HG03039 (cell line): Measurements from ENCODE around the gene GREB1.

Experiments used
- ATAC-seq: cut with Tn5 transposase; IDR thresholded peaks from one replicate; pipeline ENCODE4 v1.9.1; 2021; ENCODE audit warnings: mild to moderate bottlenecking, moderate library complexity; ENCODE audit not compliant: unreplicated experiment

Gene GREB1

DNA sequence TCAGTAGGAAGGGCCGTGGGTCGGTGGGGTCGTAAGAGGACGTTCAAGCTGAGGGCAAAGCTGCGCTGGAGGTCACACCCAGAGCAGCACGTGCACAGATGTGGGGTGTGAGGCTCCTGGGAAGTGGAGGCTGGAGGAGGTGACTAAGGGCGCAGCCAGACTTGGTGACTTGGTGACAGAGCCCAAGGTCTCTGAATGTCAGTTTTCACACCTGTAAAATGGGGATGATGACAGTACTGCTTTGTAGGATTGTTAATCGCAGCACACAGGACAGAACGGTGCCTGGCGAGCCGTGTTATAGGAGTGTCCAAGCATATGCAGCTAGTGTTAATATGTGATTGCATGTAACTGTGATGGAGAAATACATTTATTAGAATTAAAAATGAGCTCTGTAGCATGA is 95.4 kb downstream of the GREB1 start:
- no peak for ATAC-seq

GRCh38 chr2:11629851-11630250 is 96.0 kb downstream of the GREB1 start:
- no peak for ATAC-seq

GRCh38 chr2:11630855-11631254 is 97.0 kb downstream of the GREB1 start:
- no peak for ATAC-seq

DNA sequence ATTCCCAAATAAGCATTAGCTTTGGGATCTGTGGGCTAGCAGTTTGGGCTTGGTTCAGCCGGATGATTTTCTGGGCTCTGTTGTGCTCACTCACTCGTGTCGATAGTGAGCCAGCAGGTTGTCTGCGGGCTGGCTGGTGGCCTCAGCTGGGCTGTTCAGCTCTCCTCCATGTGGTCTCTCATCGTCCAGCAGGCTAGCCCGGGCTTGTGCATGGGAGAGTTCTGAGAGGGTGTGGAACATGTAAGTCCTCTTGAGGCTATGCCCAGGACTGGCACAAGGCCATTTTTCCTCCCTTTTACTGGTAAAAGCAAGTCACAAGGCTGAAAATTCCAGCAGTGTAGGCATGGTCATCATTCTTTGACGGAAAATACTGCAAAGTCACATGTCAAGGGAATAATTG is 97.6 kb downstream of the GREB1 start:
- no peak for ATAC-seq

GRCh38 chr2:11633923-11634478 is 100.2 kb downstream of the GREB1 start:
- no peak for ATAC-seq

- ATAC-seq = no peak
Measured at GRCh38 chr2:11634584-11634983, 100.7 kb downstream of the GREB1 start.

DNA sequence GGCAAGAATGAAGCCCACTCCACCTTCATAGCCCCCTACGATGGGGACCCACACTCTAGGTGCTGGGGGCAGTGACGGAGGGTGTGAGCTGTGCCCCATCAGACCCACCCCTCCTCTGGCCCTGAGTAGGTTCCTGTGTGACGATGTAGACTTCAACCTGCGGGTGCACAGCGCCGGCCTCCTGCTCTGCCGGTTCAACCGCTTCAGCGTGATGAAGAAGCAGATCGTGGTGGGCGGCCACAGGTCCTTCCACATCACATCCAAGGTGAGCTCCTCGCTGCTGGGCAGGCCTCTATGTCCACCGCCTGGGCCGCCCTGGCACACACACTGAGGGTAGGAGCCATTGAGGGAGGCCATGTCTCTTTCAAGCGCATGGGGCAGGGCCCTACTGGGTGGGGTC is 101.3 kb downstream of the GREB1 start:
- no peak for ATAC-seq

DNA sequence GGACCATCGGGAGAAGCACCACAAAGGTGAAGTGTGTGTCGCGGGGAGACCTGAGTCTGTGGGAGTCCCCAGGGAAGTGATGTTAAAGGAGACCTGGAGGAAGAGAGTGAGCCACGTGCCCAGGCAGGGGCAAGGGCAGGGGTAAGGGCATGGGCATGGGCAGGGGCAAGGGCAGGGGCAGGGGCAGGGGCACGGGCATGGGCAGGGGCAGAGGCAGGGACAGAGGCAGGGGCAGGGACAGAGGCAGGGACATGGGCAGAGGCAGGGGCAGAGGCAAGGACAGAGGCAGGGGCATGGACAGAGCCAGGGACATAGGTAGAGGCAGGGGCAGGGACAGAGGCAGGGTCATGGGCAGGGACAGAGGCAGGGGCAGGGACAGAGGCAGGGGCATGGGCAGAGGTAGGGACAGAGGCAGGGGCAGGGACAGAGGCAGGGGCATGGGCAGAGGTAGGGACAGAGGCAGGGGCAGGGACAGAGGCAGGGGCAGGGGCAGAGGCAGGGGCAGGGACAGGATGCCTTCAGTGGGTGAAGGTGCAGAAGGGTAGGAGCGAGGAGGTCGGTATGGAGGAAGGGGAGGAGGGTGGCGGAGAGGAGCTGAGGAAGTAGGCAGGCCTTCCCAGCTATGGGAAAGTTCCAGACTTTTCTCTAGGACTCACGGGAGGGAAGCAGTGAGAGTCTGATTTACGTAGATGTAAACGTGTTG is 102.9 kb downstream of the GREB1 start:
- no peak for ATAC-seq

DNA sequence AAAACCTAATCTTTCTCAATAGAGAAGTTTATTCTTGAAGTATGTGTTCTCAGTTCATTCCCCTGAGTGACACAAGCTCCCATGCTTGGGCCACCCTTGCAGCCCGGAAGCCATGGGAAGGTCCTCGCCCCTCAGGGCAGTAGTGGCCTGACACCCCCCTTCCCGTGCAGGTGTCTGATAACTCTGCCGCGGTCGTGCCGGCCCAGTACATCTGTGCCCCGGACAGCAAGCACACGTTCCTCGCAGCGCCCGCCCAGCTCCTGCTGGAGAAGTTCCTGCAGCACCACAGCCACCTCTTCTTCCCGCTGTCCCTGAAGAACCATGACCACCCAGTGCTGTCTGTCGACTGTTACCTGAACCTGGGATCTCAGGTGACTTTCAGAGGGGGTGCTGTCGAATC is 103.7 kb downstream of the GREB1 start:
- no peak for ATAC-seq

GRCh38 chr2:11639503-11639902 is 105.7 kb downstream of the GREB1 start:
- no peak for ATAC-seq

GRCh38 chr2:11640132-11640531 is 106.3 kb downstream of the GREB1 start:
- ATAC-seq = no peak

DNA sequence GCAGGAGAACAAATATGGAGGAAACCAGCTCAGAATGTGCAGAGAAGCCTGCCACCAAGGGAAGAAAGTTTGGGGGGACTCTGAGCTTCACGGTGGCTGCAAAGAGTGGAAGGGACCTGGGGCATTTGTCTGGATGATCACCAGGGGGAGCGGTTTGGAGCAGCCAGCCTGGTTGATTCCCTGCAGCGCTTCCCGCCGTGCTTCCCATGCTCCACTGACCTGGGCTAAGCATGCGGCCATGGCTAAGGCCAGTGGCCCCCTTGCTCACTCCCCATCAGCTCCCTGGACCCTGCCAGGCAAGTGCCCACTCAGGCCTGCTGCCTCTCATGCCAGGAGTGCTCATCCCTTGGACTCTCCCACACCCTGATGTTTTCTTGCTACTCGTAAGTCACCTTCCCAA is 109.1 kb downstream of the GREB1 start:
- no peak for ATAC-seq

GRCh38 chr2:11644293-11644692 is 110.4 kb downstream of the GREB1 start:
- ATAC-seq = no peak

DNA sequence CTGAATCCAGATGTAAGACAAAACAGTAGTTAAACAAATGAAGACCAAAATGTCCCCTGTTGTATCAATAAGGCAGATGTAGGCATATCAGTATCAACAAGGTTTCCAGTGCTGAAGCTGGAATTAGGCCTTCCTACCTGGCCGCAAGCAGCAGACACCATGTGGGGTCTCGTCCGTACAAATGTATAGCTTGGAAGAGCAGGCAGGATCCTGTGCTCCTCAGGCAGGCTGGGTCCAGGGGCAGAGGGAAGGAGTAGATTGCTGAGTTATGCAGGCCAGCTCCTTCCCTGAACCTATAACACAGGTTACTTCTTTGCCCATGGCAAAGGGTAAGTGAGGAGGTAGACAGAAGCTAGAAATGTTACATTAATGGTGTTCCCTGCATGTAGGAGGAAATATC is 112.7 kb downstream of the GREB1 start:
- ATAC-seq = no peak

- ATAC-seq = no peak
Measured at GRCh38 chr2:11647834-11648600, 114.2 kb downstream of the GREB1 start.

- no peak for ATAC-seq
Measured at GRCh38 chr2:11649093-11649492, 115.2 kb downstream of the GREB1 start.

- ATAC-seq = no peak
Measured at GRCh38 chr2:11651856-11652548, 118.2 kb downstream of the GREB1 start.

GRCh38 chr2:11652553-11652952 is 118.7 kb downstream of the GREB1 start:
- ATAC-seq = no peak

- ATAC-seq = no peak
Measured at GRCh38 chr2:11655495-11655894, 121.7 kb downstream of the GREB1 start.

- no peak for ATAC-seq
Measured at GRCh38 chr2:11656252-11656651, 122.4 kb downstream of the GREB1 start.

GRCh38 chr2:11656671-11657101 is 122.8 kb downstream of the GREB1 start:
- ATAC-seq = no peak

DNA sequence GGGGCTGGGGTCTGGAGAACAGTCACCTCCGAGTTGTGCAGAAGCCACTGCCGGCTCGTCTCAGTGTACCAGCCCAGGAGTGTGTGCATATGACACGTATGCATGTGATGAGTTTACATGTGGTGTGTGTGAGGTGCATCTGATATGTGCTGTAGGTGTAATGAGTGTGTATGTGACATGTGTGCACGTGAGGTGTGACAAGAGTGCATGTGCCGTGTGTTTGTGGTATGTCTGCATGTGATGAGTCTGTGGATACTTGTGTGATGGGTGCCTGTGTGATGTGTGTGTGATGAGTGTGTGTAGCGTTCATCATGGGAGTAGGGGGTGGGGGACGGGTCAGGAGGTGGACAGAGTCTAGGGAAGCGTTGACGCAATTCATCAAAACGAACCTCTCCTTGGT is 123.3 kb downstream of the GREB1 start:
- ATAC-seq = no peak
